ENCODE measurements around the gene CHDH.
A peak's percentile ranks its signal among the peaks of the same experiment; 100 is the strongest.

Gene CHDH

GRCh38 chr3:53891497-53892285 lies 45.5 kb upstream of the CHDH start, which contains the start of gene SELENOK (continued):
- TF ChIP-seq, protein P1, sequence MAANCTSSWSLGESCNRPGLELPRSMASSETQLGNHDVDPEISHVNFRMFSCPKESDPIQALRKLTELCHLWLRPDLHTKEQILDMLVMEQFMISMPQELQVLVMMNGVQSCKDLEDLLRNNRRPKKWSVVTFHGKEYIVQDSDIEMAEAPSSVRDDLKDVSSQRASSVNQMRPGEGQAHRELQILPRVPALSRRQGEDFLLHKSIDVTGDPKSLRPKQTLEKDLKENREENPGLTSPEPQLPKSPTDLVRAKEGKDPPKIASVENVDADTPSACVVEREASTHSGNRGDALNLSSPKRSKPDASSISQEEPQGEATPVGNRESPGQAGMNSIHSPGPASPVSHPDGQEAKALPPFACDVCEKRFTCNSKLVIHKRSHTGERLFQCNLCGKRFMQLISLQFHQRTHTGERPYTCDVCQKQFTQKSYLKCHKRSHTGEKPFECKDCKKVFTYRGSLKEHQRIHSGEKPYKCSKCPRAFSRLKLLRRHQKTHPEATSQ (tag by site-specific recombination; IDR thresholded peaks at IDR 0.05) = no peak
- TF ChIP-seq ZNF324 (tag by site-specific recombination; IDR thresholded peaks at IDR 0.05) = 0 out of 2 replicates have a peak, but pooled peaks have one; percentile 16
- peak; percentile 66 for TF ChIP-seq ZEB2 (tag by site-specific recombination; IDR thresholded peaks at IDR 0.05)
- 0 out of 2 replicates have a peak, but pooled peaks have one; percentile 37 for TF ChIP-seq SP7 (tag by site-specific recombination; IDR thresholded peaks at IDR 0.05)
- no peak for TF ChIP-seq ZSCAN16 (tag by site-specific recombination; IDR thresholded peaks at IDR 0.05)
- TF ChIP-seq BCL11A (tag by site-specific recombination; IDR thresholded peaks at IDR 0.05; ENCODE audit: low read depth) = 0 out of 2 replicates have a peak, but pooled peaks have one; percentile 22
- 0 out of 2 replicates have a peak, but pooled peaks have one; percentile 52 for TF ChIP-seq ZXDB (tag by site-specific recombination; IDR thresholded peaks at IDR 0.05)
- TF ChIP-seq ZBTB8A (tag by site-specific recombination; IDR thresholded peaks at IDR 0.05) = peak; percentile 98
- TF ChIP-seq, protein P2, sequence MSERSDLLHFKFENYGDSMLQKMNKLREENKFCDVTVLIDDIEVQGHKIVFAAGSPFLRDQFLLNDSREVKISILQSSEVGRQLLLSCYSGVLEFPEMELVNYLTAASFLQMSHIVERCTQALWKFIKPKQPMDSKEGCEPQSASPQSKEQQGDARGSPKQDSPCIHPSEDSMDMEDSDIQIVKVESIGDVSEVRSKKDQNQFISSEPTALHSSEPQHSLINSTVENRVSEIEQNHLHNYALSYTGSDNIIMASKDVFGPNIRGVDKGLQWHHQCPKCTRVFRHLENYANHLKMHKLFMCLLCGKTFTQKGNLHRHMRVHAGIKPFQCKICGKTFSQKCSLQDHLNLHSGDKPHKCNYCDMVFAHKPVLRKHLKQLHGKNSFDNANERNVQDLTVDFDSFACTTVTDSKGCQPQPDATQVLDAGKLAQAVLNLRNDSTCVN (tag by site-specific recombination; optimal IDR thresholded peaks at IDR 0.05) = peak; percentile 46
- TF ChIP-seq, protein P3, sequence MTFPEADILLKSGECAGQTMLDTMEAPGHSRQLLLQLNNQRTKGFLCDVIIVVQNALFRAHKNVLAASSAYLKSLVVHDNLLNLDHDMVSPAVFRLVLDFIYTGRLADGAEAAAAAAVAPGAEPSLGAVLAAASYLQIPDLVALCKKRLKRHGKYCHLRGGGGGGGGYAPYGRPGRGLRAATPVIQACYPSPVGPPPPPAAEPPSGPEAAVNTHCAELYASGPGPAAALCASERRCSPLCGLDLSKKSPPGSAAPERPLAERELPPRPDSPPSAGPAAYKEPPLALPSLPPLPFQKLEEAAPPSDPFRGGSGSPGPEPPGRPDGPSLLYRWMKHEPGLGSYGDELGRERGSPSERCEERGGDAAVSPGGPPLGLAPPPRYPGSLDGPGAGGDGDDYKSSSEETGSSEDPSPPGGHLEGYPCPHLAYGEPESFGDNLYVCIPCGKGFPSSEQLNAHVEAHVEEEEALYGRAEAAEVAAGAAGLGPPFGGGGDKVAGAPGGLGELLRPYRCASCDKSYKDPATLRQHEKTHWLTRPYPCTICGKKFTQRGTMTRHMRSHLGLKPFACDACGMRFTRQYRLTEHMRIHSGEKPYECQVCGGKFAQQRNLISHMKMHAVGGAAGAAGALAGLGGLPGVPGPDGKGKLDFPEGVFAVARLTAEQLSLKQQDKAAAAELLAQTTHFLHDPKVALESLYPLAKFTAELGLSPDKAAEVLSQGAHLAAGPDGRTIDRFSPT (tag by site-specific recombination; IDR thresholded peaks at IDR 0.05) = peak; percentile 95
- no peak for TF ChIP-seq ZNF146 (tag by site-specific recombination; IDR thresholded peaks at IDR 0.05)
- TF ChIP-seq PBX3 (CRISPR knock-in tag; IDR thresholded peaks at IDR 0.05) = no peak
- TF ChIP-seq KLF10 (tag by site-specific recombination; IDR thresholded peaks at IDR 0.05) = peak; percentile 99

DNA sequence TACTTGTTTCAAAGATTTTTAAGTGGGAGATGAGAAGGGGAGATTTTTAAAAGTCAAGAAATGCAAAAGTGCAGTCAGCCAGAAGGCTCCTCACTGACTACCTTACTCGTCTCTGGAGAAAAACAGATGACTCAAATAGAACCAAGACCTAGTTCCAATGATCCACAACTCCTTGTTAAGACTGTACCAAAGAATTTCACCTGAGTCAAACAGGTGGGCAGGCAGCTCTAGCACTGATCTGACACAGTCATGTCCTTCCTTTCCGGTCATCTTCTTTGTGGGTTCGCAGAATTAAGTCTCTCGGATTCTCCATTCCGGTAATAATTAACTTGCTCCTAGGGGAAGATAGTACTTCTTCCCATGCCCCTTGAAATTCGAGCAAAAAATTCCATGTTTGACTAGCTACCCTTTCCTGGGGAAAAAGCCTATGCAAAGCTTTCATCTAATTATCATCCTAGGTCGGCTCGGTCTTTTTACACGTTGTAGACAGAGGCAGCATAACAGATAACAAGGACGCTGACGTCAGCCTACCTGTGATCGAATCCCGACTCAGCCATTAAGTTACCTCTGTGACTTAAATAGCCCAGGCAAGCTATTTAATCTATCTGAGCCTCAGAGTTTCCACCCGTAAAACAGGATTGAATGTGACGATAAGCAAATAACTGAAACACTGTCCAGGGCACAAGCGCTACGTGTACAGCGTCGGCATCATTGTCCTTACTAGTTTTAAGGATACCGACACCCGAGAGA lies 44.7 kb upstream of the CHDH start:
- no peak for TF ChIP-seq ZNF629 (tag by site-specific recombination; IDR thresholded peaks at IDR 0.05)
- no peak for TF ChIP-seq GFI1B (tag by site-specific recombination; IDR thresholded peaks at IDR 0.05)
- TF ChIP-seq, protein P4, sequence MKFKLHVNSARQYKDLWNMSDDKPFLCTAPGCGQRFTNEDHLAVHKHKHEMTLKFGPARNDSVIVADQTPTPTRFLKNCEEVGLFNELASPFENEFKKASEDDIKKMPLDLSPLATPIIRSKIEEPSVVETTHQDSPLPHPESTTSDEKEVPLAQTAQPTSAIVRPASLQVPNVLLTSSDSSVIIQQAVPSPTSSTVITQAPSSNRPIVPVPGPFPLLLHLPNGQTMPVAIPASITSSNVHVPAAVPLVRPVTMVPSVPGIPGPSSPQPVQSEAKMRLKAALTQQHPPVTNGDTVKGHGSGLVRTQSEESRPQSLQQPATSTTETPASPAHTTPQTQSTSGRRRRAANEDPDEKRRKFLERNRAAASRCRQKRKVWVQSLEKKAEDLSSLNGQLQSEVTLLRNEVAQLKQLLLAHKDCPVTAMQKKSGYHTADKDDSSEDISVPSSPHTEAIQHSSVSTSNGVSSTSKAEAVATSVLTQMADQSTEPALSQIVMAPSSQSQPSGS (tag by site-specific recombination; IDR thresholded peaks at IDR 0.05; ENCODE audit: low read depth) = peak; percentile 77
- TF ChIP-seq ZBTB17 (tag by site-specific recombination; IDR thresholded peaks at IDR 0.05) = peak; percentile 16; the same call in 1 of the 2 replicates
- TF ChIP-seq ZNF529 (tag by site-specific recombination; IDR thresholded peaks at IDR 0.05; ENCODE audit: insufficient replicate concordance) = no peak
- no peak for TF ChIP-seq ZNF560 (tag by site-specific recombination; IDR thresholded peaks at IDR 0.05; ENCODE audit: borderline replicate concordance)
- no peak for TF ChIP-seq ZNF211 (tag by site-specific recombination; IDR thresholded peaks at IDR 0.05; ENCODE audit: low read depth)
- TF ChIP-seq, protein P5, sequence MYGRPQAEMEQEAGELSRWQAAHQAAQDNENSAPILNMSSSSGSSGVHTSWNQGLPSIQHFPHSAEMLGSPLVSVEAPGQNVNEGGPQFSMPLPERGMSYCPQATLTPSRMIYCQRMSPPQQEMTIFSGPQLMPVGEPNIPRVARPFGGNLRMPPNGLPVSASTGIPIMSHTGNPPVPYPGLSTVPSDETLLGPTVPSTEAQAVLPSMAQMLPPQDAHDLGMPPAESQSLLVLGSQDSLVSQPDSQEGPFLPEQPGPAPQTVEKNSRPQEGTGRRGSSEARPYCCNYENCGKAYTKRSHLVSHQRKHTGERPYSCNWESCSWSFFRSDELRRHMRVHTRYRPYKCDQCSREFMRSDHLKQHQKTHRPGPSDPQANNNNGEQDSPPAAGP (tag by site-specific recombination; IDR thresholded peaks at IDR 0.05) = no peak
- TF ChIP-seq SCRT2 (tag by site-specific recombination; IDR thresholded peaks at IDR 0.05) = peak; percentile 35; the same call in 1 of the 2 replicates
- ChIA-PET CTCF (interaction anchor here (0.6 kb wide), 1 partner anchor 31 kb away, joined by 3 read pairs; no protein-coding TSS in a partner anchor), POLR2A (interaction anchor here (1.5 kb wide), 1 partner anchor 34 kb away, joined by 3 read pairs; no protein-coding TSS in a partner anchor)
- peaks cover 0 to 25% of the 10 kb centered on the region in 2 experiments; a peak in 1 of 3 replicates for H3K36me3 ChIP-seq (ENCODE audit: control insufficient read depth in 2 of 2, insufficient read depth in 1 of 2, low read length in 2 of 2)
- H3K4me3 ChIP-seq (ENCODE audit: low read depth, low read length) = peak overlapping the region; percentile 98
- H3K4me1 ChIP-seq (ENCODE audit: control insufficient read depth, insufficient read depth, low read length) = no peaks in the 10 kb centered on the region
- peak overlapping the region; percentile 48; the same call in 1 of the 2 replicates for H3K27ac ChIP-seq (ENCODE audit: extremely low read depth, low read depth, low read length)
- H3K9me3 ChIP-seq (ENCODE audit: control insufficient read depth, insufficient read depth, low read depth, low read length) = no peaks in the 10 kb centered on the region

Data from HEK293 (cell line).